HK-2 (cell line): ENCODE data around the gene NBEAL2.

Experiments
- DNase-seq: peaks from one replicate; pipeline ENCODE4 v3.0.0-alpha.2; 2018; ENCODE audit not compliant: unreplicated experiment

The NBEAL2 gene

GRCh38 chr3:47042231-47042791 lies 62.8 kb downstream of the NBEAL2 start:
- DNase-seq = no peak

- DNase-seq = no peak
Observed at GRCh38 chr3:47047069-47047468, 67.6 kb downstream of the NBEAL2 start.

GRCh38 chr3:47047673-47048072 lies 68.2 kb downstream of the NBEAL2 start:
- no peak for DNase-seq

GRCh38 chr3:47054412-47054811 lies 74.9 kb downstream of the NBEAL2 start:
- DNase-seq = no peak

- no peak for DNase-seq
Observed at GRCh38 chr3:47056705-47057104, 77.2 kb downstream of the NBEAL2 start.

- no peak for DNase-seq
Observed at GRCh38 chr3:47057212-47057671, 77.8 kb downstream of the NBEAL2 start.
